Measurements from ENCODE around the gene RPGR.

The RPGR gene

DNA sequence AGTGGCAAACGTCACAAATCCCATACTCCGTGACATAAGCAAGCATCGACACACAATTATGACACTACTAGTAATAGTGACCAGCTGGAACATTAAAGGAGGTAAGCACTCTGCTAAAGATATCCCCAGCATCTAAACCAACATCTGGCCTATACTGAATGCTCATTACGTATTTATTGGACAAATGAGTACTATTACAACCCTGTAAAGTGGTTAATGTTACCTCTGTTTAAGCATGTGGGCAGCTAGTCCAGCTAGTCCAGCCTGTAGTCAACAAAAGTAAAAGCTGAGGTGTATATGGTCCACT lies 419 bp upstream of the RPGR start:
- DNase-seq (ENCODE audit: low read depth), result no peak

GRCh38 chrX:38326086-38326485 lies 1.2 kb downstream of the RPGR start:
- no peak for DNase-seq (ENCODE audit: low read depth)

DNA sequence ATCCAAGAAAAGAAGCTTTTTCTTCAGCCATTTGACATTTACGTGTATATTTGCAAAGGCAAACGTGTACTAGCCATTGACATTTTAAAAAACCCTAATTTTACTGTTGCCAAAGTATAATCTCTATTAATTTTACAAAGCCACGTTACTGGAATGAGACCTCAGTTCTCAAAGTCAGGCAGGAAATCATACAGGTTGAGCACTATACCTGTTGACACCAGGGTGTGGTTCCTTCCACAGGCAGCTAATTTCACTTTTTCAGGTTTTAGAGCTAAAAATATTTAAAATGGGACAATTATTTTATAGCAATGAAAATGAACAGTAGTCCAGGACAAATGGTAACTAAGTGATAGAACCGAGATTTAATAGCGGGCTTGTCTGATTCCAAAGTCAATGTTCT lies 6.5 kb downstream of the RPGR start:
- DNase-seq (ENCODE audit: low read depth), result no peak

GRCh38 chrX:38318606-38319005 lies 8.7 kb downstream of the RPGR start:
- DNase-seq (ENCODE audit: low read depth), result no peak

- DNase-seq (ENCODE audit: low read depth), result no peak
Observed at GRCh38 chrX:38318196-38318595, 9.1 kb downstream of the RPGR start.

GRCh38 chrX:38315186-38315585 lies 12.1 kb downstream of the RPGR start:
- DNase-seq (ENCODE audit: low read depth), result no peak

DNA sequence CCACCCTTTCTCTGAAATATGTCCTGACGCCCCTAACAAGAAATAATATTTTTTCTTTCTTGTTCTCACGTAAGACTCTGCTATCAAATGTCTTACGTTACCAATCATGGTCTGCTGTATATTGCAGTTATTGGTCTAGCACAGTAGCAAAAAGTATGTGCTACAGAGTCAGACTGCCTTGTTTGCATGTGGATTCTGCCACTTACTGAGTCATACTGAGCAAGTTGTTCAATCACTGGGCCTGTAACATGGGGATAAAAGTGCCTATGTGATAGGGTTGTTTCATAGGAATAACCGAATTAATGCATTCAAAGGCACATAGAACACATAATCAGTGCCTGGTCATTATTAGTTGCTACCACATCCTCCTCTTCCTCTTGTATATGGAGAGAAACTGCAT lies 14.1 kb downstream of the RPGR start:
- no peak for DNase-seq (ENCODE audit: low read depth)

DNA sequence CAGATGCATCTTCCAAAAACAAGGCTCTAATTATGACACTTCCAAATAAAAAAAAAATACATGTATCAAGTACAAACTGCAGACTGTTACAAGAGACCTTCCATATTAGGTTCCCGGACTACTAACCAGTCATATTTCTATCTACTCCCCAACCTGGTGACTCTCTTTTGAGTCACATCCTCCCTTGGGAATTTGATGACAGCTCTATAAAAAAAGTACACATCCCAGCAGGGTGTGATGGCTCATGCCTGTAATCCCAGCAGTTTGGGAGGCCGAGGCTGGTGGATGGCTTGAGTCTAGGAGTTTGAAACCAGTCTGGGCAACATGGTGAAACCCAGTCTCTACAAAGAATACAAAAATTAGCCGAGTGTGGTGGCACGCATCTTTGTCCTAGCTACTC lies 14.9 kb downstream of the RPGR start:
- DNase-seq (ENCODE audit: low read depth), result no peak

DNA sequence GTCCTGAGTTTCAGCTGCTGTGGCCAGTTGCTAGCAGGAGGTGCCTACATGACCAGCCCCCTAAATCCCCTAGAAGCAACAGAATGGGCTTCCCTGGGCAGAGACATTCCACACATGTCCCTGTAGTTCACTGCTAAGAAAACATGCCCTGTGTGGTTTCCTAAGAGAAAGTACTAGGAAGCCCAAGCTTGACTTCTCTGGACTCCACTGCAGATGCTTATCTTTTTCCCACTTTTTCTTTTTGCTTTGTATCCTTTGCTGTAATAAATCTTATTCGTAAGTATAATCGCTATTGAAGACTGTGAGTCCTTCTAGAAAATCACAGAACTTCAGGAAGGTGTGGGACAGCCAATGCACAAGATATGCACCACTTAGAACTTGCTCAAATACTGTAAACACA lies 15.6 kb downstream of the RPGR start:
- DNase-seq (ENCODE audit: low read depth), result no peak

DNA sequence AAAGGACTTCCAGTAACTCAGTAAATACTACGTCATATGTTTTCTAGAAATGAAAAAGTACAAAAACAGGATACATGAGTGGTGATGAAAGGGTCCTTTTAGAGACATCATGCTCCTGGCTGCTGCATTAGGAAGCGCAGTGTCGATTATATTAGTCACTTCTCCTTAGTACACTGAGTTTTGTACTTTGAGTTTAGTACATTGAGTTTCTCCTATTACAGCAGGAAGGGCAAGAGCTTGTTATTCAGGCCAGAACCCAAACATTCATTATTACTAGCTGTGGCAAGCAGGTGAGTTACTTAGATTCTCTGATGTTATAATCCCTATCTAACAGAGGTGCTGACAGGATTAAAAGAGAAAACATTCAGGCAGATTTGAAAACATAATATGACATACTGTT lies 21.3 kb downstream of the RPGR start:
- no peak for DNase-seq (ENCODE audit: low read depth)

GRCh38 chrX:38304010-38304409 lies 23.3 kb downstream of the RPGR start:
- no peak for DNase-seq (ENCODE audit: low read depth)

DNA sequence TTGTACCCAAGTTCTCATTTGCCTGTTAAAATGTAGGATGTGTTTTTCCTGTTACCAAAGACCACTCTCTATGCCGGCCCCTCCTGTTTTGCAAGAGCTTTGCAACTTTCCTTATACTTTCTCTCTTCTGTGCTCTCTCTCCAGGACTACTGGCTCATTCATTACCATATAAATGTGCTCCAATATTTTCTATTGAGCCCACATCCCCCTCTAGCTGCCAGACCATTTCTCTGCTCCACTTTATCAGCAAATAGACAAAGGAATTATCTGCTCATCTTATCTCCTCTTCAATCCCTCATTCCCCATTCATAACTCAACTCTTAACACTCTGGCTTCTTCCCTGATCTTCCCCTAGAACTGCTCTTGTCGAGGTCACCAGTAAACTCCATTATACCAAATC lies 33.6 kb downstream of the RPGR start:
- DNase-seq (ENCODE audit: low read depth), result no peak

DNA sequence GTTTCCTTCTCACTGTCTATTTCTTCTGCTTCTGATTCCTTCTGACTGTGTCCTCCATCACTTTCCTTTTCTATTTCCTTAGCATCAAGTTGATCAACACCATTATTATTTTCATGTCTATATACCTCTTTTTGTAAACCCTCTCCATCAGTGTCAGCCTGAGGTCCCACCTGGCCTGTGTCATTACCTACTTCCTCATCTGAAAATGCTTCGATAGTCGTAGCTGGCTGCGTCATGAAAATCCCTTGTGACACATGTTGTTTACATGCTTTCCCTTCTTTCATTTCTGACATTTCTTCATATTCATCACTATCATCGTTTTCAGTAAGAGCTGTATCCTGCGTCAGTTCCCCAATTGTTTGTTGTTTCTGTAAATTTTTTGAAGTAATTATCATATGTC lies 39.6 kb downstream of the RPGR start:
- no peak for DNase-seq (ENCODE audit: low read depth)

- DNase-seq (ENCODE audit: low read depth), result no peak
Observed at GRCh38 chrX:38285649-38286048, 41.7 kb downstream of the RPGR start.

- DNase-seq (ENCODE audit: low read depth), result no peak
Observed at GRCh38 chrX:38282049-38282448, 45.3 kb downstream of the RPGR start.

- DNase-seq (ENCODE audit: low read depth), result no peak
Observed at GRCh38 chrX:38279188-38279587, 48.1 kb downstream of the RPGR start.

- DNase-seq (ENCODE audit: low read depth), result no peak
Observed at GRCh38 chrX:38278682-38279081, 48.6 kb downstream of the RPGR start.

- DNase-seq (ENCODE audit: low read depth), result no peak
Observed at GRCh38 chrX:38277802-38278201, 49.5 kb downstream of the RPGR start.

- DNase-seq (ENCODE audit: low read depth), result no peak
Observed at GRCh38 chrX:38277136-38277535, 50.2 kb downstream of the RPGR start.

DNA sequence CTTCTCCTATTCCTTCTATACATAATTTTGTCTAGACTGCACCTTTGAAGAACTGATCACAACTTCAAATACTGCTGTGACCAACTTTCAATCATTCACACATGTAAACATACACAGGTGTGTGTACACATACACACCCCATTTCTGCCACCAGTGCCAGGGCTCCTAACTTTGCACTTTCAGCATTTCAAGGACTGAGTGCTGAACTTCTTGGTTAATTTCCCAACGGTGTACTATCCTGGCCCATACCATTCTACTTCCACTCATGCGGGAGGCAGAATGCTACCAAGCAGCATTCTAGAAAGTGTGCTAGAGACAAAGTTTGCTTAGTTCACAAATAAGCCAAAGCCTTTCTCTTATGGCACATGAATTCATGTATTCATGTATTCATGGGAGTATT lies 51.2 kb downstream of the RPGR start:
- no peak for DNase-seq (ENCODE audit: low read depth)

GRCh38 chrX:38275615-38276014 lies 51.7 kb downstream of the RPGR start:
- DNase-seq (ENCODE audit: low read depth), result no peak

- no peak for DNase-seq (ENCODE audit: low read depth)
Observed at GRCh38 chrX:38273453-38273852, 53.9 kb downstream of the RPGR start.

GRCh38 chrX:38271154-38271716 lies 56.1 kb downstream of the RPGR start:
- DNase-seq (ENCODE audit: low read depth), result no peak

DNA sequence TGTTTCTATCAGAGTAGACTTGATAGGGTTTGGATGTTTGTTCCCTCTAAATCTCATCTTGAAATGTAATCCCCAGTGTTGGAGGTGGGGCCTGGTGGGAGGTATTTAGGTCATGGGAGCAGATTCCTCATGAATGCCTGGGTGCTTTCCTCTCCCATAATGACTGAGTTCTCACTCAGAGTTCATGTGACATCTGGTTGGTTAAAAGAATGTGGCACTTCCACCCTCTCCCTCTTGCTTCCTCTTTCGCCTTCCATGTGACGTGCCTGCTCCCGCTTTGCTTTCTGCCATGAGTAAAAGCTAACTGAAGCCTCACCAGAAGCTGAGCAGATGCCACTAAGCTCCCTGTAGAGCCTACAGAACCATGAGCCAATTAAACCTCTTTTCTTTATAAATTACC lies 59.3 kb downstream of the RPGR start:
- DNase-seq (ENCODE audit: low read depth), result no peak
